HepG2 (cell line): ENCODE results near the gene KCTD13. TPM values are rescaled to one million over a fixed set of nuclear protein-coding genes. Genes with fewer than 3 reads are reported as not detected.

Experiments used
- ATAC-seq: fragments of 200-7000 bp; cut with Tn5 transposase; 3 replicates; pipeline ENCODE4 v1.9.1; 2020; ENCODE audit warnings: mild to moderate bottlenecking, moderate library complexity
- BruUV-seq: library from RNA; stranded (reverse); fragments of 400-500 nt; replicated peaks from 2 replicates; lab custom pipeline; 2021; lab: Mats Ljungman, UMichigan
- CTCF ChIA-PET: fragments of 300-600 bp; formaldehyde crosslinking; extraction: SDS; loops from one replicate; lab custom pipeline; 2021; ENCODE audit warnings: low total read pairs, inconsistent platforms, low intra/inter-chr PET ratio; lab: Yijun Ruan, JAX
- POLR2A ChIA-PET: fragments of 350-600 bp; sonication (Branson Sonifier 250); formaldehyde crosslinking; loops from one replicate; lab custom pipeline; 2020; ENCODE audit warnings: antibody characterized with exemption, inconsistent platforms; lab: Yijun Ruan, JAX
- DNase-seq: peaks from one replicate; pipeline ENCODE4 v3.0.0-alpha.2; 2015; ENCODE audit warnings: low spot score
- FAIRE-seq: peaks from 3 replicates; lab custom pipeline; 2011; peaks lifted over from hg19 to GRCh38; lab: Jason Lieb, UNC
- H2AFZ ChIP-seq: one replicate; pipeline ENCODE4 v1.6.1; 2011; ENCODE audit warnings: low read length, inconsistent platforms
- H3K27ac ChIP-seq: fragments of 300-600 bp; 3 replicates; pipeline ENCODE4 v1.8.0; 2011; ENCODE audit warnings: mixed run types, mild to moderate bottlenecking, mixed read lengths, low read length, inconsistent platforms; ENCODE audit not compliant: insufficient read depth; ENCODE audit errors: extremely low read length
- H3K27me3 ChIP-seq, 2 experiments: fragments of 200-600 bp in 1 of 2; 2 replicates in 1 of 2; 3 replicates in 1 of 2; pipeline versions ENCODE4 v1.6.0 to v1.8.0; 2011; ENCODE audit warnings: low read length in 2 of 2, mild to moderate bottlenecking in 2 of 2, moderate library complexity in 2 of 2, inconsistent platforms in 1 of 2; ENCODE audit not compliant: insufficient read depth in 2 of 2, control insufficient read depth in 1 of 2
- H3K36me3 ChIP-seq, 2 experiments: fragments of 200-600 bp in 1 of 2; replicated peaks in 1 of 2; 2 replicates in 1 of 2; 3 replicates in 1 of 2; pipeline versions ENCODE4 v1.5.1 to v1.8.0; 2011; ENCODE audit warnings: low read length in 2 of 2, inconsistent platforms in 1 of 2; ENCODE audit not compliant: insufficient read depth in 2 of 2, control insufficient read depth in 1 of 2
- H3K4me1 ChIP-seq: 2 replicates; pipeline ENCODE4 v1.5.1; 2012; ENCODE audit warnings: low read length, inconsistent platforms; ENCODE audit not compliant: insufficient read depth
- H3K4me2 ChIP-seq: 2 replicates; pipeline ENCODE4 v1.6.0; 2011; ENCODE audit warnings: low read depth, low read length, inconsistent platforms
- H3K4me3 ChIP-seq, 3 experiments: fragments of 200-600 bp in 1 of 3; sonication (generic), shearing (Covaris generic) in 1 of 3; replicated peaks in 1 of 3; 2 replicates each; pipeline ENCODE4 v1.5.1; 2011 to 2016; ENCODE audit warnings: low read length in 3 of 3, inconsistent platforms in 2 of 3, low read depth in 2 of 3, mild to moderate bottlenecking in 2 of 3, control low read depth in 1 of 3, mixed read lengths in 1 of 3; ENCODE audit not compliant: insufficient read depth in 1 of 3
- H3K79me2 ChIP-seq: one replicate; pipeline ENCODE4 v1.6.1; 2011; ENCODE audit warnings: low read length, inconsistent platforms; ENCODE audit not compliant: insufficient read depth
- H3K9ac ChIP-seq: 2 replicates; pipeline ENCODE4 v1.6.0; 2011; ENCODE audit warnings: mild to moderate bottlenecking, low read depth, low read length, inconsistent platforms; ENCODE audit not compliant: insufficient read depth
- H3K9me3 ChIP-seq: 2 replicates; pipeline ENCODE4 v1.5.1; 2012; ENCODE audit warnings: mild to moderate bottlenecking, low read length
- H4K20me1 ChIP-seq: 2 replicates; pipeline ENCODE4 v1.6.0; 2011; ENCODE audit warnings: inconsistent platforms, mild to moderate bottlenecking, low read length, moderate library complexity; ENCODE audit not compliant: insufficient read depth
- ZFP82 ChIP-seq: sonication (generic); formaldehyde crosslinking; IDR thresholded peaks from 2 replicates; pipeline ENCODE4 v1.5.1; 2020; ENCODE audit warnings: mild to moderate bottlenecking, missing genetic modification reagents, borderline replicate concordance
- ZNF264 ChIP-seq: sonication (generic); formaldehyde crosslinking; IDR thresholded peaks from 2 replicates; pipeline ENCODE4 v1.4.0; 2020; ENCODE audit warnings: missing genetic modification reagents
- ZNF572 ChIP-seq: sonication (generic); formaldehyde crosslinking; IDR thresholded peaks from 2 replicates; pipeline ENCODE4 v1.5.1; 2020; ENCODE audit warnings: mild to moderate bottlenecking, missing genetic modification reagents
- ZNF670 ChIP-seq: sonication (generic); formaldehyde crosslinking; IDR thresholded peaks from 2 replicates; pipeline ENCODE4 v1.8.0; 2022; ENCODE audit warnings: mild to moderate bottlenecking, missing genetic modification reagents, borderline replicate concordance
- WGBS: methylation state at CpG from one replicate; pipeline ENCODE4 v1.1.6; 2017; ENCODE audit warnings: low lambda C conversion rate; 5-methylcytosine and 5-hydroxymethylcytosine counted together
- in situ Hi-C: cut with HindIII; loops from 2 replicates; pipeline ENCODE4 v1.10.0; 2017; ENCODE audit warnings: low pct_unique_long_range_greater_than_20kb; ENCODE audit not compliant: extremely low pct_ligation_motif_present
- intact Hi-C: fragments of 100-400 bp; cut with micrococcal nuclease; formaldehyde crosslinking; loops from one replicate; pipeline ENCODE4 v1.10.0; 2022; ENCODE audit not compliant: unreplicated experiment
- polyA plus RNA-seq, 8 experiments: library from polyadenylated mRNA; depleted of rRNA in 3 of 8; stranded (reverse) in 7 of 8; unstranded in 1 of 8; fragments of >200 nt; fragmentation: Illumina TruSeq in 4 of 8; extraction: Trizol in 4 of 8; gene quantifications; 2 replicates each; pipeline versions ENCODE4 v1.2.1 to v1.2.3, GENCODE V29; 2011 to 2016; ENCODE audit warnings: low read depth in 4 of 8, missing spikeins in 1 of 8, mixed read lengths in 1 of 8; ENCODE audit not compliant: insufficient read depth in 1 of 8
- total RNA-seq, 5 experiments: library from RNA; depleted of rRNA; stranded (reverse); fragments of >200 nt; fragmentation: Illumina TruSeq; extraction: Trizol; gene quantifications; 2 replicates each; pipeline ENCODE4 v1.2.3, GENCODE V29; 2016; ENCODE audit warnings: low read depth in 1 of 5
- TF ChIP-seq, protein P1 (sequence below): sonication (generic); formaldehyde crosslinking; IDR thresholded peaks from 2 replicates; pipeline ENCODE4 v1.4.0; 2020; ENCODE audit warnings: mild to moderate bottlenecking, missing genetic modification reagents

The KCTD13 gene
- total and polyA plus RNA-seq, 2 of the 13 experiments (the other 11 are each of a cell fraction or from before 2014, with no cell fraction given), result 6.3 to 14.7 TPM

DNA sequence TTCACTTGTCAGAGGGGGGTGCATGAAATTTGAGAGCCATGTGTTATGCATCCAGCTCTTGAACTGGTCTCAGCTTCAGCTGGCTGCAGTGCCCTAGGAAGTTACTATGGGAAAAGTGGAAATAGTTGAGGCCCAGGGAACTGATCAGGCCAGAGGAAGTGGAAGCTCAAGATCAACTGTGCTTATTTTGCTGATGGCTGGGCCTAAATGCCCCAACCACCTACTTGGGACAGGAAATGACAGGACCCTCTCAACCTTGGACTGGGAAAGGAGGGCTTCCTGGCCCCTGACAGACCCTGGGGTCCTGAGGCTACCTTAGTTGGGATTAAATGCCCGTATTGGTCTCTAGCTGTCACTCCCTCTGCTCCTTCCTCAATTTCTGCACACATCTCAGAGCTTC, 46.5 kb upstream of the KCTD13 start:
- intact Hi-C loops, result no loop called here
- ATAC-seq (no peak), FAIRE-seq (no peak), DNase-seq (no peak)
- Histone ChIP-seq H3K27me3 (no peaks in the 10 kb centered on the region; a peak in 1 of 5 replicates), H3K9ac (no peak overlapping the region), H3K4me1 (peaks cover 30% of the 10 kb centered on the region), H4K20me1 (peaks cover 23% of the 10 kb centered on the region), H3K36me3 (peaks cover 16 to 24% of the 10 kb centered on the region in 2 experiments), H2AFZ (no peak overlapping the region), H3K79me2 (peaks cover 37% of the 10 kb centered on the region), H3K4me3 (no peak overlapping the region), H3K9me3 (no peaks in the 10 kb centered on the region), H3K27ac (peak overlapping the region; percentile 72), H3K4me2 (no peak overlapping the region)
- POLR2A ChIA-PET, result interaction anchor here (1.3 to 4.7 kb wide), 8 partner anchors 8 to 156 kb away, joined by 3 to 47 read pairs (median 13); partner anchors contain the start of genes ASPHD1, PAGR1, SEZ6L2 and TMEM219
- in situ Hi-C loops, result no loop called here
- 94% methylated on average over 1 of the region's 1 CpG for WGBS
- CTCF ChIA-PET, result no interaction called here
- no TSS peak for BruUV-seq
- TF ChIP-seq ZFP82 (CRISPR knock-in tag), result 0 out of 2 replicates have a peak, but pooled peaks have one; percentile 3
- TF ChIP-seq ZNF670 (CRISPR knock-in tag), result no peak

GRCh38 chr16:29971304-29971703, 45.3 kb upstream of the KCTD13 start:
- no peak overlapping the region for H3K27ac ChIP-seq
- no peak overlapping the region for H3K4me2 ChIP-seq
- H3K9me3 ChIP-seq, result no peaks in the 10 kb centered on the region
- FAIRE-seq (no peak), ATAC-seq (no peak), DNase-seq (no peak)
- H3K27me3 ChIP-seq, result no peaks in the 10 kb centered on the region; a peak in 1 of 5 replicates
- WGBS, result 91% methylated on average over 8 of the region's 8 CpGs
- no peak overlapping the region for H3K4me3 ChIP-seq
- TF ChIP-seq ZNF264 (CRISPR knock-in tag) (no peak), ZNF572 (CRISPR knock-in tag) (no peak)
- TF ChIP-seq, protein P1, sequence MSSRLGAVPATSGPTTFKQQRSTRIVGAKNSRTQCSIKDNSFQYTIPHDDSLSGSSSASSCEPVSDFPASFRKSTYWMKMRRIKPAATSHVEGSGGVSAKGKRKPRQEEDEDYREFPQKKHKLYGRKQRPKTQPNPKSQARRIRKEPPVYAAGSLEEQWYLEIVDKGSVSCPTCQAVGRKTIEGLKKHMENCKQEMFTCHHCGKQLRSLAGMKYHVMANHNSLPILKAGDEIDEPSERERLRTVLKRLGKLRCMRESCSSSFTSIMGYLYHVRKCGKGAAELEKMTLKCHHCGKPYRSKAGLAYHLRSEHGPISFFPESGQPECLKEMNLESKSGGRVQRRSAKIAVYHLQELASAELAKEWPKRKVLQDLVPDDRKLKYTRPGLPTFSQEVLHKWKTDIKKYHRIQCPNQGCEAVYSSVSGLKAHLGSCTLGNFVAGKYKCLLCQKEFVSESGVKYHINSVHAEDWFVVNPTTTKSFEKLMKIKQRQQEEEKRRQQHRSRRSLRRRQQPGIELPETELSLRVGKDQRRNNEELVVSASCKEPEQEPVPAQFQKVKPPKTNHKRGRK (CRISPR knock-in tag), result no peak
- H2AFZ ChIP-seq, result no peak overlapping the region
- BruUV-seq, result no TSS peak
- H3K9ac ChIP-seq, result no peak overlapping the region
- H3K79me2 ChIP-seq, result peaks cover 25% of the 10 kb centered on the region
- peaks cover 13 to 15% of the 10 kb centered on the region in 2 experiments for H3K36me3 ChIP-seq
- H4K20me1 ChIP-seq, result peaks cover 18% of the 10 kb centered on the region
- peaks cover 23% of the 10 kb centered on the region for H3K4me1 ChIP-seq
- intact Hi-C loops (no loop called here), in situ Hi-C loops (no loop called here)
- CTCF ChIA-PET, result no interaction called here
- POLR2A ChIA-PET, result no interaction called here
